ENCODE measurements around the gene SMIM7.
A peak's percentile ranks its signal among the peaks of the same experiment; 100 is the strongest.

SMIM7 gene

DNA sequence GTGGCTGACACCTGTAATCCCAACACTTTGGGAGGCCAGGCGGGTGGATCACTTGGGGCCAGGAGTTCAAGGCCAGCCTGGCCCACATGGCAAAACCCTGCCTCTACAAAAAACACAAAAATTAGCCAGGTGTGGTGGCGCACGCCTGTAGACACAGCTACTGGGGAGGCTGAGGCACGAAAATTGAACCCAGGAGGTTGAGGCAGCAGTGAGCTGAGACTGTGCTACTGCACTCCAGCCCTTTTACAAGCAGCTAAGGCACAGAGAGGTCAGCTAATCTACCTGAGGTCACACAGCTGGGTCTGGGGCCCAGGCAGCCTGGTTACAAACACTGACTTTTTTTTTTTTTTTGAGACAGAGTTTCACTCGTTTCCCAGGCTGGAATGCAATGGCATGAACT is 59.1 kb downstream of the SMIM7 start:
- H3K9me3 ChIP-seq (replicated peaks; ENCODE audit: insufficient read depth, low read length): no peaks in the 10 kb centered on the region
- H3K27ac ChIP-seq (ENCODE audit: low read length): peak overlapping the region; percentile 86; the same call in 1 of the 2 replicates
- no peak overlapping the region for H3K4me3 ChIP-seq (ENCODE audit: low read length)
- H3F3A ChIP-seq (ENCODE audit: insufficient read depth, low read length): peaks cover 20% of the 10 kb centered on the region
- no peaks in the 10 kb centered on the region for H3K36me3 ChIP-seq (replicated peaks; ENCODE audit: insufficient read depth, low read length)
- no peak for DNase-seq
- H3K4me1 ChIP-seq (ENCODE audit: low read length): peaks cover 67% of the 10 kb centered on the region
- H3K9ac ChIP-seq (ENCODE audit: low read length): peak overlapping the region; percentile 26; the same call in 1 of the 2 replicates
- H4K20me1 ChIP-seq (ENCODE audit: insufficient read depth, low read length): 0 out of 2 replicates have a peak, but pooled peaks cover 11% of the 10 kb centered on the region
- no peak for TF ChIP-seq EZH2 (optimal IDR thresholded peaks at IDR 0.05; ENCODE audit: low read depth, low read length)
- no peak for TF ChIP-seq EZH2phosphoT487 (IDR thresholded peaks at IDR 0.05; ENCODE audit: low read length)
- TF ChIP-seq, protein P1, sequence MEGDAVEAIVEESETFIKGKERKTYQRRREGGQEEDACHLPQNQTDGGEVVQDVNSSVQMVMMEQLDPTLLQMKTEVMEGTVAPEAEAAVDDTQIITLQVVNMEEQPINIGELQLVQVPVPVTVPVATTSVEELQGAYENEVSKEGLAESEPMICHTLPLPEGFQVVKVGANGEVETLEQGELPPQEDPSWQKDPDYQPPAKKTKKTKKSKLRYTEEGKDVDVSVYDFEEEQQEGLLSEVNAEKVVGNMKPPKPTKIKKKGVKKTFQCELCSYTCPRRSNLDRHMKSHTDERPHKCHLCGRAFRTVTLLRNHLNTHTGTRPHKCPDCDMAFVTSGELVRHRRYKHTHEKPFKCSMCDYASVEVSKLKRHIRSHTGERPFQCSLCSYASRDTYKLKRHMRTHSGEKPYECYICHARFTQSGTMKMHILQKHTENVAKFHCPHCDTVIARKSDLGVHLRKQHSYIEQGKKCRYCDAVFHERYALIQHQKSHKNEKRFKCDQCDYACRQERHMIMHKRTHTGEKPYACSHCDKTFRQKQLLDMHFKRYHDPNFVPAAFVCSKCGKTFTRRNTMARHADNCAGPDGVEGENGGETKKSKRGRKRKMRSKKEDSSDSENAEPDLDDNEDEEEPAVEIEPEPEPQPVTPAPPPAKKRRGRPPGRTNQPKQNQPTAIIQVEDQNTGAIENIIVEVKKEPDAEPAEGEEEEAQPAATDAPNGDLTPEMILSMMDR (IDR thresholded peaks at IDR 0.05; ENCODE audit: low read length): no peak
- H2AFZ ChIP-seq (ENCODE audit: low read length): no peak overlapping the region
- no peaks in the 10 kb centered on the region for H3K9me2 ChIP-seq (replicated peaks; ENCODE audit: insufficient read depth, low read length)
- H3K79me2 ChIP-seq (ENCODE audit: low read length): peaks cover 100% of the 10 kb centered on the region
- no peak overlapping the region for H3K4me2 ChIP-seq (ENCODE audit: low read depth, low read length)
- H3K27me3 ChIP-seq (replicated peaks; ENCODE audit: insufficient read depth, low read length): no peaks in the 10 kb centered on the region

DNA sequence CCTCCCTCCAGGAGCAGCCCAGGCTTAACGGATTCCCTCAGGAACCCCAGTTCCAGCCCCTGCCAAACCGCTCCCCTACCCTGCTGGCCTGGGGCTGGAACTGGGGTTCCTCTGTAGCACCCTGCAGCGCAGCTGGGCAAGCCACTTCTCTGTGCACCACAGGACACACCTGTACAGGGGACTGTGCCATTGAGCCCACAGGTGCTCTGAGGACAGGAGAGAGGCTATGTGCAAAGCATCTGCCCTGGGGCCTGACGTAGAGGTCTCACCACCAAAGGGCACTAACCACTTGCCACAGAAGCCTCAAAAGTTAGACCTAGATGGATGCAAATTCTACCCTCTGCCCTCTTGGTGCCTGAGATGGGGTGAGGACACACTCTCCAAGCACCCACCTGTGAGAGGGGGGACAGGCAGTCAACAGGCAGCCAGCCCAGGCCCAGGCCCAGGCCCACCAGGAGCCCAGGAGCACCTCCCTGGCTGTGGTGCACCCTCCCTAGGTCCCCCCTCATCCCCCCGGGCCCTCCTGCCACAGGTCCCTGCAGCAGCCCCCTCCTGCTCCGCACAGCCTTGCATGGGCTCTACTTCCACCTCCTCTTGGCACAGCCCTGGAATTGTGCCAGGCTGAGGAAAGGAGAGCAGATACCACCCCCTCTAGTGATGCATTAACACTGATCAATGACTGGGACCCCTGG is 60.1 kb downstream of the SMIM7 start:
- Histone ChIP-seq H3K9me2 (replicated peaks; ENCODE audit: insufficient read depth, low read length) (no peaks in the 10 kb centered on the region), H3F3A (ENCODE audit: insufficient read depth, low read length) (peaks cover 23% of the 10 kb centered on the region), H3K4me2 (ENCODE audit: low read depth, low read length) (peak overlapping the region; percentile 8; the same call in 1 of the 2 replicates), H3K79me2 (ENCODE audit: low read length) (peaks cover 100% of the 10 kb centered on the region), H4K20me1 (ENCODE audit: insufficient read depth, low read length) (0 out of 2 replicates have a peak, but pooled peaks cover 11% of the 10 kb centered on the region), H3K36me3 (replicated peaks; ENCODE audit: insufficient read depth, low read length) (no peaks in the 10 kb centered on the region), H3K4me3 (ENCODE audit: low read length) (no peak overlapping the region), H2AFZ (ENCODE audit: low read length) (no peak overlapping the region), H3K27ac (ENCODE audit: low read length) (peak overlapping the region; percentile 86), H3K4me1 (ENCODE audit: low read length) (peaks cover 67% of the 10 kb centered on the region), H3K9me3 (replicated peaks; ENCODE audit: insufficient read depth, low read length) (no peaks in the 10 kb centered on the region), H3K9ac (ENCODE audit: low read length) (peak overlapping the region; percentile 26), H3K27me3 (replicated peaks; ENCODE audit: insufficient read depth, low read length) (no peaks in the 10 kb centered on the region)
- peak; percentile 89 for DNase-seq
- TF ChIP-seq EZH2 (optimal IDR thresholded peaks at IDR 0.05; ENCODE audit: low read depth, low read length): no peak
- TF ChIP-seq, protein P1 (IDR thresholded peaks at IDR 0.05; ENCODE audit: low read length): no peak
- TF ChIP-seq EZH2phosphoT487 (IDR thresholded peaks at IDR 0.05; ENCODE audit: low read length): no peak

DNA sequence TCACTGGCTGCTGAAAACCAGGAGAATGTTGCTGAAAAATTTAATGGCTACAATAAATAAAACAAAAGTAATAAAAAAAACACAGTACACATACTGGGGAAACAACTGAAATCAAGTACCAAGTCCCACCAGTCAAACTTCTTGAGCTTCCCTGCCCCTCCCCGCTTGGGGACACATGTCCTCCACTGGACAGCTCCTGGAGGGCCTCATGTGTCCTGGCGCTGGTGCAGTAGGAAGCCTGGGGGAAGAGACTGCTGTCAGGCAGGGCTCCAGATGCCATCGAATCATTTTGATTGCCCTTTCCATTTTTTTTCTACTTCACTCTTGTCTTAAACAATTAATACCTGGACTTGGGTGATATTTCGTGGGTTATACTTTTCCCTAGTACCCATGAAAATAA is 61.1 kb downstream of the SMIM7 start:
- H3K4me2 ChIP-seq (ENCODE audit: low read depth, low read length): no peak overlapping the region
- peaks cover 33% of the 10 kb centered on the region for H3F3A ChIP-seq (ENCODE audit: insufficient read depth, low read length)
- peak overlapping the region; percentile 86; the same call in 1 of the 2 replicates for H3K27ac ChIP-seq (ENCODE audit: low read length)
- no peak overlapping the region for H3K9ac ChIP-seq (ENCODE audit: low read length)
- H3K9me3 ChIP-seq (replicated peaks; ENCODE audit: insufficient read depth, low read length): no peaks in the 10 kb centered on the region
- H3K4me3 ChIP-seq (ENCODE audit: low read length): no peak overlapping the region
- 0 out of 2 replicates have a peak, but pooled peaks cover 11% of the 10 kb centered on the region for H4K20me1 ChIP-seq (ENCODE audit: insufficient read depth, low read length)
- peaks cover 96% of the 10 kb centered on the region for H3K79me2 ChIP-seq (ENCODE audit: low read length)
- H3K9me2 ChIP-seq (replicated peaks; ENCODE audit: insufficient read depth, low read length): no peaks in the 10 kb centered on the region
- no peaks in the 10 kb centered on the region for H3K36me3 ChIP-seq (replicated peaks; ENCODE audit: insufficient read depth, low read length)
- no peak for TF ChIP-seq EZH2 (optimal IDR thresholded peaks at IDR 0.05; ENCODE audit: low read depth, low read length)
- TF ChIP-seq, protein P1 (IDR thresholded peaks at IDR 0.05; ENCODE audit: low read length): no peak
- DNase-seq: no peak
- H3K4me1 ChIP-seq (ENCODE audit: low read length): peaks cover 71% of the 10 kb centered on the region
- no peak overlapping the region for H2AFZ ChIP-seq (ENCODE audit: low read length)
- no peaks in the 10 kb centered on the region for H3K27me3 ChIP-seq (replicated peaks; ENCODE audit: insufficient read depth, low read length)
